ENCODE measurements around the gene TIMM17B.
"Not testable (repeated sequence)": the region's sequence is repeated elsewhere in the genome, so short reads cannot be mapped to it uniquely, and the experiment has no call there.

TIMM17B gene

GRCh38 chrX:48893556-48894348, 3.8 kb downstream of the TIMM17B start:
- no peak for DNase-seq

- no peak for DNase-seq
Observed at GRCh38 chrX:48892896-48893295, 4.7 kb downstream of the TIMM17B start.

GRCh38 chrX:48891402-48892288, 5.9 kb downstream of the TIMM17B start:
- peak; percentile 88 for DNase-seq

- peak; percentile 35 for DNase-seq
Observed at GRCh38 chrX:48890934-48891401, 6.6 kb downstream of the TIMM17B start.

GRCh38 chrX:48890296-48890925, 7.2 kb downstream of the TIMM17B start:
- DNase-seq: no peak

- DNase-seq: not testable (repeated sequence)
Observed at GRCh38 chrX:48886586-48886985, 11.0 kb downstream of the TIMM17B start.

- DNase-seq: no peak
Observed at GRCh38 chrX:48883729-48884128, 13.8 kb downstream of the TIMM17B start.

- not testable (repeated sequence) for DNase-seq
Observed at GRCh38 chrX:48876944-48877343, 20.6 kb downstream of the TIMM17B start.

- DNase-seq: not testable (repeated sequence)
Observed at GRCh38 chrX:48872017-48872416, 25.6 kb downstream of the TIMM17B start.

- DNase-seq: no peak
Observed at GRCh38 chrX:48864210-48864609, 33.4 kb downstream of the TIMM17B start.

- no peak for DNase-seq
Observed at GRCh38 chrX:48854898-48855297, 42.7 kb downstream of the TIMM17B start.

- DNase-seq: not testable (repeated sequence)
Observed at GRCh38 chrX:48854121-48854804, 43.3 kb downstream of the TIMM17B start.

- DNase-seq: not testable (repeated sequence)
Observed at GRCh38 chrX:48853494-48853893, 44.1 kb downstream of the TIMM17B start.

GRCh38 chrX:48852857-48853256, 44.7 kb downstream of the TIMM17B start:
- DNase-seq: no peak

GRCh38 chrX:48848847-48849246, 48.7 kb downstream of the TIMM17B start:
- DNase-seq: no peak

Data from NCI-H345 (cell line).